ENCODE results near the gene LPA.

GRCh38 chr6:160678230-160678629 lies 14.2 kb upstream of the LPA start:
- no peak for TF ChIP-seq CTCF (IDR thresholded peaks at IDR 0.05)
- TF ChIP-seq POLR2A (IDR thresholded peaks at IDR 0.05), result no peak

All from adrenal gland (tissue), 5 donors.